ENCODE data around the gene HOXD3. TPM values are rescaled to one million over a fixed set of nuclear protein-coding genes. Genes with fewer than 3 reads are reported as not detected.

HOXD3 gene
- total RNA-seq, 4 donors from 2014 or later, result 10.5 to 11.7 (median 11.0) TPM

- H3K27me3 ChIP-seq, result peaks cover 0 to 77% of the 10 kb centered on the region in 2 donors
- DNase-seq (ENCODE audit: low spot score in 2 of 2), result no peak
- no peaks in the 10 kb centered on the region for H3K9me3 ChIP-seq
- H3K4me3 ChIP-seq, result peak overlapping the region; percentile 17 to 64 (median 54)
- H3K27ac ChIP-seq, result peak overlapping the region; percentile 79 to 94 (median 86)
- no peaks in the 10 kb centered on the region for H3K36me3 ChIP-seq
- 44 to 52% methylated on average over 15 of the region's 15 CpGs for WGBS, 2 donors
- peaks cover 0 to 52% (median 5%) of the 10 kb centered on the region in 4 donors for H3K4me1 ChIP-seq
- TF ChIP-seq, protein P1, sequence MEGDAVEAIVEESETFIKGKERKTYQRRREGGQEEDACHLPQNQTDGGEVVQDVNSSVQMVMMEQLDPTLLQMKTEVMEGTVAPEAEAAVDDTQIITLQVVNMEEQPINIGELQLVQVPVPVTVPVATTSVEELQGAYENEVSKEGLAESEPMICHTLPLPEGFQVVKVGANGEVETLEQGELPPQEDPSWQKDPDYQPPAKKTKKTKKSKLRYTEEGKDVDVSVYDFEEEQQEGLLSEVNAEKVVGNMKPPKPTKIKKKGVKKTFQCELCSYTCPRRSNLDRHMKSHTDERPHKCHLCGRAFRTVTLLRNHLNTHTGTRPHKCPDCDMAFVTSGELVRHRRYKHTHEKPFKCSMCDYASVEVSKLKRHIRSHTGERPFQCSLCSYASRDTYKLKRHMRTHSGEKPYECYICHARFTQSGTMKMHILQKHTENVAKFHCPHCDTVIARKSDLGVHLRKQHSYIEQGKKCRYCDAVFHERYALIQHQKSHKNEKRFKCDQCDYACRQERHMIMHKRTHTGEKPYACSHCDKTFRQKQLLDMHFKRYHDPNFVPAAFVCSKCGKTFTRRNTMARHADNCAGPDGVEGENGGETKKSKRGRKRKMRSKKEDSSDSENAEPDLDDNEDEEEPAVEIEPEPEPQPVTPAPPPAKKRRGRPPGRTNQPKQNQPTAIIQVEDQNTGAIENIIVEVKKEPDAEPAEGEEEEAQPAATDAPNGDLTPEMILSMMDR (IDR thresholded peaks at IDR 0.05), result no peak
- TF ChIP-seq EP300 (IDR thresholded peaks at IDR 0.05), result no peak
- no peak for TF ChIP-seq POLR2A (IDR thresholded peaks at IDR 0.05)
Measured at GRCh38 chr2:176130957-176131847, 25.9 kb upstream of the HOXD3 start.

GRCh38 chr2:176131848-176132158, 25.3 kb upstream of the HOXD3 start:
- TF ChIP-seq, protein P1 (IDR thresholded peaks at IDR 0.05), result no peak
- no peak for TF ChIP-seq POLR2A (IDR thresholded peaks at IDR 0.05)
- TF ChIP-seq EP300 (IDR thresholded peaks at IDR 0.05), result no peak
- 76 to 78% methylated on average over 4 of the region's 4 CpGs for WGBS, 2 donors
- Histone ChIP-seq H3K9me3 (no peaks in the 10 kb centered on the region), H3K4me3 (peak overlapping the region in 1 of 4 donors; percentile 64), H3K4me1 (peaks cover 0 to 57% (median 5%) of the 10 kb centered on the region in 4 donors), H3K27me3 (peaks cover 0 to 76% of the 10 kb centered on the region in 2 donors), H3K27ac (peak overlapping the region in 2 of 4 donors; percentile 10 to 94), H3K36me3 (no peaks in the 10 kb centered on the region)
- DNase-seq (ENCODE audit: low spot score in 2 of 2), result no peak

- Histone ChIP-seq H3K9me3 (no peaks in the 10 kb centered on the region), H3K36me3 (no peaks in the 10 kb centered on the region), H3K27me3 (peaks cover 0 to 77% of the 10 kb centered on the region in 2 donors), H3K27ac (peak overlapping the region in 2 of 4 donors; percentile 10 to 94), H3K4me3 (peak overlapping the region in 2 of 4 donors; percentile 20 to 64), H3K4me1 (peaks cover 0 to 58% (median 3%) of the 10 kb centered on the region in 4 donors)
- 70 to 75% methylated on average over 33 of the region's 33 CpGs for WGBS, 2 donors
- TF ChIP-seq POLR2A (IDR thresholded peaks at IDR 0.05), result no peak
- no peak for TF ChIP-seq EP300 (IDR thresholded peaks at IDR 0.05)
- TF ChIP-seq, protein P1 (IDR thresholded peaks at IDR 0.05), result no peak
- no peak for DNase-seq (ENCODE audit: low spot score in 2 of 2)
Measured at GRCh38 chr2:176132205-176133171, 24.6 kb upstream of the HOXD3 start.

- H3K27ac ChIP-seq, result no peak overlapping the region
Measured at GRCh38 chr2:176133389-176133788, 23.7 kb upstream of the HOXD3 start.

More at GRCh38 chr2:176133389-176133788, 23.7 kb upstream of the HOXD3 start:
- TF ChIP-seq, protein P1 (IDR thresholded peaks at IDR 0.05), result no peak
- TF ChIP-seq EP300 (IDR thresholded peaks at IDR 0.05), result no peak
- no peak for TF ChIP-seq POLR2A (IDR thresholded peaks at IDR 0.05)
- H3K27me3 ChIP-seq, result peaks cover 0 to 77% of the 10 kb centered on the region in 2 donors
- no peak for DNase-seq (ENCODE audit: low spot score in 2 of 2)
- H3K36me3 ChIP-seq, result no peaks in the 10 kb centered on the region
- no peaks in the 10 kb centered on the region for H3K9me3 ChIP-seq
- H3K4me3 ChIP-seq, result no peak overlapping the region
- H3K4me1 ChIP-seq, result peaks cover 0 to 54% (median 2%) of the 10 kb centered on the region in 4 donors
